Mesenchymal stem cell (in vitro differentiated cells and primary cell): ENCODE data around the gene FEV.

Experiments
- DNase-seq: peaks from one replicate; pipeline ENCODE4 v3.0.0-alpha.2; 2013
- H2AFZ ChIP-seq: one replicate; pipeline ENCODE4 v1.6.1; 2013; ENCODE audit warnings: low read depth, mild to moderate bottlenecking, control low read depth, inconsistent platforms, low read length, moderate library complexity
- H2AK5ac ChIP-seq: 2 replicates; pipeline ENCODE4 v1.6.1; 2013; ENCODE audit warnings: low read length, moderate library complexity, mild to moderate bottlenecking, inconsistent platforms; ENCODE audit not compliant: severe bottlenecking
- H2BK120ac ChIP-seq: one replicate; pipeline ENCODE4 v1.6.1; 2013; ENCODE audit warnings: low read depth, mild to moderate bottlenecking, inconsistent platforms, low read length, moderate library complexity
- H2BK12ac ChIP-seq, 2 experiments: one replicate each; pipeline ENCODE4 v1.6.1; 2013; ENCODE audit warnings: inconsistent platforms in 2 of 2, low read length in 2 of 2, mild to moderate bottlenecking in 2 of 2, moderate library complexity in 2 of 2, control low read depth in 1 of 2
- H2BK15ac ChIP-seq: one replicate; pipeline ENCODE4 v1.6.1; 2013; ENCODE audit warnings: mild to moderate bottlenecking, low read depth, inconsistent platforms; ENCODE audit not compliant: poor library complexity, severe bottlenecking
- H2BK5ac ChIP-seq: 2 replicates; pipeline ENCODE4 v1.6.1; 2013; ENCODE audit warnings: low read depth, mild to moderate bottlenecking, low read length, control low read depth, inconsistent platforms; ENCODE audit not compliant: poor library complexity, severe bottlenecking
- H3K14ac ChIP-seq, 2 experiments: one replicate each; pipeline ENCODE4 v1.6.1; 2013; ENCODE audit warnings: inconsistent platforms in 2 of 2, low read length in 2 of 2, control low read depth in 1 of 2, mild to moderate bottlenecking in 1 of 2, moderate library complexity in 1 of 2
- H3K18ac ChIP-seq, 2 experiments: one replicate each; pipeline ENCODE4 v1.6.1; 2013; ENCODE audit warnings: inconsistent platforms in 2 of 2, low read length in 2 of 2, control low read depth in 1 of 2, low read depth in 1 of 2, mild to moderate bottlenecking in 1 of 2
- H3K23ac ChIP-seq, 2 experiments: one replicate each; pipeline ENCODE4 v1.6.1; 2013; ENCODE audit warnings: inconsistent platforms in 2 of 2, low read length in 2 of 2, mild to moderate bottlenecking in 2 of 2, moderate library complexity in 2 of 2, control low read depth in 1 of 2
- H3K27ac ChIP-seq: 2 replicates; pipeline ENCODE4 v1.5.1; 2013; ENCODE audit warnings: mild to moderate bottlenecking, moderate library complexity, low read length, control low read depth, inconsistent platforms; ENCODE audit not compliant: poor library complexity, severe bottlenecking
- H3K27me3 ChIP-seq, 2 experiments: 2 replicates each; pipeline versions ENCODE4 v1.6.1 to v1.7.0; 2013; ENCODE audit warnings: low read length in 2 of 2, mild to moderate bottlenecking in 2 of 2, moderate library complexity in 2 of 2, control low read depth in 1 of 2, inconsistent platforms in 1 of 2; ENCODE audit not compliant: control insufficient read depth in 1 of 2, insufficient read depth in 1 of 2
- H3K36me3 ChIP-seq, 2 experiments: 2 replicates each; pipeline versions ENCODE4 v1.6.1 to v1.7.0; 2013; ENCODE audit warnings: low read length in 2 of 2, control low read depth in 1 of 2, inconsistent platforms in 1 of 2, low read depth in 1 of 2, mild to moderate bottlenecking in 1 of 2; ENCODE audit not compliant: insufficient read depth in 2 of 2, control insufficient read depth in 1 of 2
- H3K4ac ChIP-seq, 2 experiments: one replicate each; pipeline ENCODE4 v1.6.1; 2013; ENCODE audit warnings: inconsistent platforms in 2 of 2, low read length in 2 of 2, mild to moderate bottlenecking in 2 of 2, moderate library complexity in 2 of 2, control low read depth in 1 of 2, low read depth in 1 of 2
- H3K4me1 ChIP-seq: 2 replicates; pipeline ENCODE4 v1.6.1; 2013; ENCODE audit warnings: low read depth, low read length, control low read depth; ENCODE audit not compliant: control insufficient read depth, insufficient read depth
- H3K4me2 ChIP-seq: 2 replicates; pipeline ENCODE4 v1.6.1; 2013; ENCODE audit warnings: low read length, mild to moderate bottlenecking, inconsistent platforms; ENCODE audit not compliant: poor library complexity, severe bottlenecking
- H3K4me3 ChIP-seq, 2 experiments: 2 replicates each; pipeline versions ENCODE4 v1.5.1 to v1.7.0; 2013; ENCODE audit warnings: low read length in 2 of 2, mild to moderate bottlenecking in 2 of 2, control low read depth in 1 of 2, low read depth in 1 of 2; ENCODE audit not compliant: insufficient read depth in 1 of 2
- H3K79me1 ChIP-seq: replicated peaks from 2 replicates; pipeline ENCODE4 v1.6.1; 2013; ENCODE audit warnings: mild to moderate bottlenecking, control low read depth, low read length, inconsistent platforms; ENCODE audit not compliant: poor library complexity, severe bottlenecking
- H3K9ac ChIP-seq: 2 replicates; pipeline ENCODE4 v1.7.0; 2013; ENCODE audit warnings: mild to moderate bottlenecking, low read length, moderate library complexity
- H3K9me3 ChIP-seq: 2 replicates; pipeline ENCODE4 v1.7.0; 2013; ENCODE audit warnings: mild to moderate bottlenecking, low read length; ENCODE audit not compliant: control insufficient read depth
- H4K8ac ChIP-seq: one replicate; pipeline ENCODE4 v1.6.1; 2013; ENCODE audit warnings: inconsistent platforms, mild to moderate bottlenecking, low read length, moderate library complexity
- H4K91ac ChIP-seq: one replicate; pipeline ENCODE4 v1.6.1; 2013; ENCODE audit warnings: mild to moderate bottlenecking, low read length, inconsistent platforms
- WGBS: methylation state at CpG from one replicate; pipeline ENCODE4 v1.1.7; 2013; ENCODE audit warnings: mixed read lengths; 5-methylcytosine and 5-hydroxymethylcytosine counted together

The FEV gene

DNA sequence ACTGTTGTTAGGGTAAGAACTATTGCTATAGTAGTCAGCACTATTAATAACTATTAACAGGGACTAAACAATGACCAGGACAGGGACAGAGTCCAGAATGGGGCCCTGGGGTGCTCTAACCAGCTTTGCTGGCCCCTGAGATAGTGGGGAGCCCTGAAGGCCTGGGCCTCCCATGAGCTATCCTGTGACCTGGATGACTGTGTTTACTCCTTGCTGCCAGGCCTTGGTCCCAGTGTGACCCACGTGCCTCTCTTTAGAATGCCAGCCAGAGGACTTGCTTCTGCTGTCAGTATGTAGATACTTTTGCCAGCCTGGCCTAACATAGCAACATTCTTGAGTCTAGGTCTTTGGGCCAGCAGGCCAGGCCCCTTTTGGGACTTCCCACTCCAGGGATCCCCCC is 14.1 kb downstream of the FEV start:
- Histone ChIP-seq H3K4me3 (no peak overlapping the region), H3K4me1 (no peaks in the 10 kb centered on the region), H2AFZ (no peak overlapping the region), H2BK15ac (no peak overlapping the region), H3K27me3 (peaks cover 43 to 62% of the 10 kb centered on the region in 2 experiments), H3K23ac (peak overlapping the region in 1 of 2 experiments; percentile 51), H4K8ac (no peak overlapping the region), H2AK5ac (no peak overlapping the region), H3K79me1 (no peaks in the 10 kb centered on the region), H2BK12ac (no peak overlapping the region), H2BK5ac (no peak overlapping the region), H3K4ac (no peak overlapping the region), H3K18ac (no peak overlapping the region), H3K9ac (no peak overlapping the region), H4K91ac (peak overlapping the region; percentile 7), H3K9me3 (no peaks in the 10 kb centered on the region), H3K36me3 (no peaks in the 10 kb centered on the region), H3K4me2 (no peak overlapping the region), H3K14ac (peak overlapping the region in 1 of 2 experiments; percentile 15), H2BK120ac (no peak overlapping the region), H3K27ac (no peak overlapping the region)
- 23% methylated on average over 1 of the region's 1 CpG for WGBS
- DNase-seq = no peak

GRCh38 chr2:218964041-218964771 is 20.8 kb downstream of the FEV start:
- no peak overlapping the region for H3K4me2 ChIP-seq
- no peak overlapping the region for H4K91ac ChIP-seq
- peak; percentile 53 for DNase-seq
- no peak overlapping the region for H4K8ac ChIP-seq
- no peak overlapping the region for H2BK15ac ChIP-seq
- no peak overlapping the region for H2BK120ac ChIP-seq
- no peak overlapping the region for H3K23ac ChIP-seq
- H2AK5ac ChIP-seq = no peak overlapping the region
- no peaks in the 10 kb centered on the region for H3K36me3 ChIP-seq
- H3K27ac ChIP-seq = no peak overlapping the region
- 55% methylated on average over 5 of the region's 5 CpGs for WGBS
- no peak overlapping the region for H3K4ac ChIP-seq
- H3K9ac ChIP-seq = no peak overlapping the region
- H3K79me1 ChIP-seq = no peaks in the 10 kb centered on the region
- no peak overlapping the region for H2AFZ ChIP-seq
- peaks cover 57 to 66% of the 10 kb centered on the region in 2 experiments for H3K27me3 ChIP-seq
- no peak overlapping the region for H3K18ac ChIP-seq
- H2BK5ac ChIP-seq = no peak overlapping the region
- peaks cover 2% of the 10 kb centered on the region for H3K9me3 ChIP-seq
- H3K14ac ChIP-seq = no peak overlapping the region
- peaks cover 13% of the 10 kb centered on the region for H3K4me1 ChIP-seq
- H2BK12ac ChIP-seq = no peak overlapping the region
- H3K4me3 ChIP-seq = no peak overlapping the region

DNA sequence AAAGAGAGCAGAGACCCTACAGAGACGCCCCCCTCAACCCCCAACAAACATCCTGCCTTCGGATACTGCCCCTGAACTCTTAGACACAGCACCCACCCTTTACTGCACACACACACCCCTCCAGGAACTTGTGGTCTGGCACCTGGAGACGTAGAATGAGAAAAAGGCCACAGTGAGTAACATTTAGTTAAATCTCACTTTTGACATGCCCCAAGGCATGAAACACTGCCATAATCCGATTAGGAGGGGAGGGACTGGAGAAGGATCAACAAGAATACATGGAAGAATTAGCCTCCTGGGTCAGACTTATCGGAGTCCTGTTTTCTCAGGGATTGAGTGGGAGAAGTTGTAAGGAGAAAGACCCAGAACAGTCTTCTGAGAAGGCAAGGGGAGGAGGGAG is 21.4 kb downstream of the FEV start:
- H3K36me3 ChIP-seq = no peaks in the 10 kb centered on the region
- H2BK5ac ChIP-seq = no peak overlapping the region
- WGBS = 34% methylated on average over 5 of the region's 5 CpGs

GRCh38 chr2:218962859-218963492 is 22.0 kb downstream of the FEV start:
- H2BK5ac ChIP-seq = no peak overlapping the region
- no peak overlapping the region for H2BK15ac ChIP-seq
- H2BK12ac ChIP-seq = no peak overlapping the region
- peak overlapping the region; percentile 12 for H3K4me2 ChIP-seq
- no peak overlapping the region for H3K14ac ChIP-seq
- no peak overlapping the region for H2BK120ac ChIP-seq
- H3K23ac ChIP-seq = no peak overlapping the region
- no peak overlapping the region for H2AFZ ChIP-seq
- H3K36me3 ChIP-seq = no peaks in the 10 kb centered on the region
- H3K27ac ChIP-seq = no peak overlapping the region
- no peak overlapping the region for H2AK5ac ChIP-seq
- peaks cover 2% of the 10 kb centered on the region for H3K9me3 ChIP-seq
- peaks cover 13% of the 10 kb centered on the region for H3K4me1 ChIP-seq
- no peak overlapping the region for H3K4me3 ChIP-seq
- no peak overlapping the region for H3K4ac ChIP-seq
- no peak overlapping the region for H4K91ac ChIP-seq
- H4K8ac ChIP-seq = no peak overlapping the region
- H3K9ac ChIP-seq = no peak overlapping the region
- WGBS = 1% methylated on average over 38 of the region's 42 CpGs
- H3K79me1 ChIP-seq = no peaks in the 10 kb centered on the region
- peak; percentile 42 for DNase-seq
- H3K27me3 ChIP-seq = peaks cover 65 to 69% of the 10 kb centered on the region in 2 experiments
- no peak overlapping the region for H3K18ac ChIP-seq

More for the DNA sequence above, 21.4 kb downstream of the FEV start:
- Histone ChIP-seq H2BK15ac (no peak overlapping the region), H3K23ac (no peak overlapping the region), H3K79me1 (no peaks in the 10 kb centered on the region), H2BK12ac (no peak overlapping the region), H3K9ac (no peak overlapping the region), H3K9me3 (peaks cover 2% of the 10 kb centered on the region), H2BK120ac (no peak overlapping the region), H3K4me1 (peaks cover 13% of the 10 kb centered on the region), H3K4me3 (no peak overlapping the region), H2AK5ac (no peak overlapping the region), H3K27ac (no peak overlapping the region), H3K4ac (no peak overlapping the region), H2AFZ (no peak overlapping the region), H4K91ac (no peak overlapping the region), H3K18ac (no peak overlapping the region), H4K8ac (no peak overlapping the region), H3K14ac (no peak overlapping the region), H3K4me2 (no peak overlapping the region), H3K27me3 (peaks cover 63 to 69% of the 10 kb centered on the region in 2 experiments)
- DNase-seq = no peak
